GM19468 (cell line): ENCODE data around the gene GLCCI1.
"Not testable (repeated sequence)": the region's sequence is repeated elsewhere in the genome, so short reads cannot be mapped to it uniquely, and the experiment has no call there.

Source experiments
- ATAC-seq: cut with Tn5 transposase; IDR thresholded peaks from one replicate; pipeline ENCODE4 v1.9.1; 2021; ENCODE audit warnings: mild to moderate bottlenecking, moderate library complexity, moderate number of reproducible peaks; ENCODE audit not compliant: unreplicated experiment; ENCODE audit errors: extremely low read depth

GLCCI1 gene

GRCh38 chr7:7984424-7984823 lies 15.8 kb downstream of the GLCCI1 start:
- no peak for ATAC-seq

GRCh38 chr7:7988706-7989105 lies 20.1 kb downstream of the GLCCI1 start:
- no peak for ATAC-seq

GRCh38 chr7:7989133-7989532 lies 20.5 kb downstream of the GLCCI1 start:
- ATAC-seq: no peak

GRCh38 chr7:7989616-7990440 lies 21.2 kb downstream of the GLCCI1 start:
- ATAC-seq: no peak

GRCh38 chr7:7990441-7990761 lies 21.8 kb downstream of the GLCCI1 start:
- ATAC-seq: no peak

GRCh38 chr7:7992506-7992905 lies 23.9 kb downstream of the GLCCI1 start:
- ATAC-seq: no peak

GRCh38 chr7:7995348-7995747 lies 26.8 kb downstream of the GLCCI1 start:
- ATAC-seq: not testable (repeated sequence)

GRCh38 chr7:7996568-7996967 lies 28.0 kb downstream of the GLCCI1 start:
- no peak for ATAC-seq

GRCh38 chr7:8000315-8000941 lies 31.8 kb downstream of the GLCCI1 start:
- ATAC-seq: no peak

- ATAC-seq: no peak
Measured at GRCh38 chr7:8003077-8003476, 34.5 kb downstream of the GLCCI1 start.

- ATAC-seq: no peak
Measured at GRCh38 chr7:8005279-8005678, 36.7 kb downstream of the GLCCI1 start.

GRCh38 chr7:8014399-8014798 lies 45.8 kb downstream of the GLCCI1 start:
- ATAC-seq: no peak

- ATAC-seq: no peak
Measured at GRCh38 chr7:8015100-8015745, 46.6 kb downstream of the GLCCI1 start.

- no peak for ATAC-seq
Measured at GRCh38 chr7:8015746-8016120, 47.1 kb downstream of the GLCCI1 start.

GRCh38 chr7:8017423-8017822 lies 48.8 kb downstream of the GLCCI1 start:
- no peak for ATAC-seq

GRCh38 chr7:8018961-8019360 lies 50.4 kb downstream of the GLCCI1 start:
- no peak for ATAC-seq

GRCh38 chr7:8022628-8023027 lies 54.0 kb downstream of the GLCCI1 start:
- no peak for ATAC-seq

GRCh38 chr7:8035192-8035591 lies 66.6 kb downstream of the GLCCI1 start:
- ATAC-seq: no peak

GRCh38 chr7:8035647-8036518 lies 67.3 kb downstream of the GLCCI1 start:
- peak; percentile 52 for ATAC-seq

GRCh38 chr7:8037151-8037550 lies 68.6 kb downstream of the GLCCI1 start:
- no peak for ATAC-seq
